ENCODE data around the gene PTPN22.

- TF ChIP-seq MYC (IDR thresholded peaks at IDR 0.05; ENCODE audit: low read depth, low read length) (no peak), CTCF (IDR thresholded peaks at IDR 0.05; ENCODE audit: low read depth, low read length) (no peak)
These were observed 21.8 kb upstream of the PTPN22 start for GRCh38 chr1:113893267-113893666.

Data from NB4 (cell line).